Neutrophil (primary cell): ENCODE measurements around the gene CDKN3.
"Not testable (repeated sequence)": the region's sequence is repeated elsewhere in the genome, so short reads cannot be mapped to it uniquely, and the experiment has no call there.

Experiments
- H3K27ac ChIP-seq: fragments of 200-600 bp; sonication (generic); 2 replicates; pipeline ENCODE4 v1.5.1; 2016; ENCODE audit warnings: mild to moderate bottlenecking, moderate library complexity
- H3K27me3 ChIP-seq: fragments of 200-600 bp; sonication (generic); 2 replicates; pipeline ENCODE4 v1.6.0; 2016; ENCODE audit warnings: mild to moderate bottlenecking
- H3K36me3 ChIP-seq: fragments of 200-600 bp; sonication (generic); 2 replicates; pipeline ENCODE4 v1.5.1; 2017
- H3K4me1 ChIP-seq, 2 experiments: fragments of 200-600 bp in 1 of 2; sonication (generic) in 1 of 2; 1 replicate in 1 of 2; 2 replicates in 1 of 2; pipeline versions ENCODE4 v1.5.1 to v1.6.1; 2013 to 2016; ENCODE audit warnings: low read depth in 1 of 2, low read length in 1 of 2, mild to moderate bottlenecking in 1 of 2, moderate library complexity in 1 of 2; ENCODE audit not compliant: control insufficient read depth in 1 of 2, insufficient read depth in 1 of 2
- H3K4me3 ChIP-seq, 2 experiments: fragments of 200-600 bp in 1 of 2; sonication (generic) in 1 of 2; 1 replicate in 1 of 2; 2 replicates in 1 of 2; pipeline ENCODE4 v1.5.1; 2013 to 2016; ENCODE audit warnings: low read depth in 1 of 2, low read length in 1 of 2, mild to moderate bottlenecking in 1 of 2, moderate library complexity in 1 of 2
- H3K9me3 ChIP-seq: fragments of 200-600 bp; sonication (generic); 2 replicates; pipeline ENCODE4 v1.5.1; 2016
- CTCF ChIP-seq: fragments of 200-600 bp; sonication (generic); IDR thresholded peaks from 2 replicates; pipeline ENCODE4 v1.5.1; 2016; ENCODE audit warnings: antibody characterized with exemption

The CDKN3 gene

GRCh38 chr14:54374117-54374884 lies 22.5 kb upstream of the CDKN3 start:
- Histone ChIP-seq H3K27me3 (no peaks in the 10 kb centered on the region), H3K4me1 (no peaks in the 10 kb centered on the region), H3K36me3 (no peaks in the 10 kb centered on the region), H3K9me3 (no peaks in the 10 kb centered on the region), H3K4me3 (no peak overlapping the region), H3K27ac (no peak overlapping the region)
- TF ChIP-seq CTCF = no peak

- TF ChIP-seq CTCF = no peak
- Histone ChIP-seq H3K4me3 (no peak overlapping the region), H3K27me3 (no peaks in the 10 kb centered on the region), H3K9me3 (no peaks in the 10 kb centered on the region), H3K36me3 (no peaks in the 10 kb centered on the region), H3K4me1 (no peaks in the 10 kb centered on the region), H3K27ac (no peak overlapping the region)
These were observed 19.3 kb upstream of the CDKN3 start for GRCh38 chr14:54377501-54377900.

- not testable (repeated sequence) for H3K27ac ChIP-seq
These were observed 17.9 kb upstream of the CDKN3 start for GRCh38 chr14:54378893-54379292.

GRCh38 chr14:54380558-54380957 lies 16.2 kb upstream of the CDKN3 start:
- not testable (repeated sequence) for H3K36me3 ChIP-seq, H3K4me1 ChIP-seq

More at GRCh38 chr14:54378893-54379292, 17.9 kb upstream of the CDKN3 start:
- H3K4me1 ChIP-seq, H3K36me3 ChIP-seq, H3K9me3 ChIP-seq, H3K4me3 ChIP-seq, H3K27me3 ChIP-seq: not testable (repeated sequence)

GRCh38 chr14:54381821-54382220 lies 15.0 kb upstream of the CDKN3 start:
- Histone ChIP-seq H3K4me1 (peaks cover 0 to 5% of the 10 kb centered on the region in 2 experiments), H3K27ac (no peak overlapping the region), H3K36me3 (no peaks in the 10 kb centered on the region), H3K9me3 (no peaks in the 10 kb centered on the region), H3K4me3 (no peak overlapping the region), H3K27me3 (no peaks in the 10 kb centered on the region)
- no peak for TF ChIP-seq CTCF

More at GRCh38 chr14:54380558-54380957, 16.2 kb upstream of the CDKN3 start:
- not testable (repeated sequence) for H3K9me3 ChIP-seq, H3K4me3 ChIP-seq, H3K27me3 ChIP-seq, H3K27ac ChIP-seq

- Histone ChIP-seq H3K27ac (no peak overlapping the region), H3K27me3 (no peaks in the 10 kb centered on the region), H3K9me3 (no peaks in the 10 kb centered on the region), H3K4me1 (peaks cover 0 to 6% of the 10 kb centered on the region in 2 experiments), H3K4me3 (no peak overlapping the region), H3K36me3 (no peaks in the 10 kb centered on the region)
- no peak for TF ChIP-seq CTCF
These were observed 13.0 kb upstream of the CDKN3 start for GRCh38 chr14:54383835-54384234.
